C1 segment of cervical spinal cord (tissue), 14 donors: ENCODE results near the gene APLN.

Experiments used
- DNase-seq, 14 donors: peaks; one replicate each; lab custom pipeline; 2025; lab: John Stamatoyannopoulos, UW

Gene APLN

GRCh38 chrX:129641941-129642340 lies 12.8 kb downstream of the APLN start:
- no peak for DNase-seq

GRCh38 chrX:129641469-129641868 lies 13.3 kb downstream of the APLN start:
- DNase-seq: no peak

GRCh38 chrX:129640737-129641136 lies 14.0 kb downstream of the APLN start:
- DNase-seq: no peak

GRCh38 chrX:129638917-129639316 lies 15.8 kb downstream of the APLN start:
- DNase-seq: no peak

GRCh38 chrX:129637217-129638109 lies 17.3 kb downstream of the APLN start:
- peak in 12 of 14 donors; percentile 13 to 76 (median 40) for DNase-seq

DNA sequence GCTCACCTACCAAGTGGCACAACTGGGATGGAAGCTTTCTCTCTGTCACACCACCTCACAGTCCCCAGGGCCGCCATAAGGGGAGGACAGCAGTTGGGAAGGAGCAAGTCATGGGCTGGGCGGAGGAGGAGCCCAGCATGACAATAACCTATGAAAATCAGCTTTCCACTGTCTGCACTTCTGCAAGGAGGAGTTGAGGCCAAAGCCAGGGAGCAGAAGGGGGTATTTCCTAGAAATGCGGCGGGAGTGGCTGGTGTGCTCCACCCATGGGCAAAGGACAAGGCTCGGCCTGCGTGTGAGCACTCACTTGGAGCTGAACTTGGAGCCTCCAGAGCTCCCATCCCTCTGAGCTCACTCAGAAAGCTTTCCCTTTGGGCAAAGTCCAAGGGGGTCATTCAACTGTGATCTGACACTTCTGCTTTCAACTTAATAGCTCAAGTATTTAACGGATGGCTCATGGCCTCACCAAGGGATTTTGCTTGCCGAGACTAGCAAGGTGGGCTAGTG lies 18.5 kb downstream of the APLN start:
- no peak for DNase-seq

DNA sequence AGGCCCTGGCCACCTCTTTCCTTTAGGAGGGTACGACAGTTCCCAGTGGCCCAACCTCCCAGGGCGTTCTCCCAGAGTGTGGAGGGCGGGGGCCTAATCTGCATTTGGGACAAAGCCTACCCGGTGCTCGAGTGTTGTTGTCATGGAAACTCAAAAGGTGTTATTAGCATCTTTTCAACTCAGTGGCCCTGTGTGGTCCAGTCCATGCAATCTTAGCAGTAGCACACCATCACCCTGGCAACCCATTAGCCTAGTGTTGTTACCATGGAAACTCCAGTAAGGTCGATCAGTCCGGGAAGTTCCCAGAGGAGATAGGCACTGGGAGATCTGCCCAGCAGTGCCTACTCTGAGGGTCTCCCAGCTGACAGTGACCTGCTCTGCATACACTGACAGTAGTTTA lies 20.2 kb downstream of the APLN start:
- DNase-seq: peak in 5 of 14 donors; percentile 1 to 29 (median 21)

- DNase-seq: no peak
Observed at GRCh38 chrX:129632443-129632842, 22.3 kb downstream of the APLN start.

- DNase-seq: no peak
Observed at GRCh38 chrX:129631849-129632248, 22.9 kb downstream of the APLN start.

GRCh38 chrX:129629837-129630236 lies 24.9 kb downstream of the APLN start:
- DNase-seq: peak in 6 of 14 donors; percentile 14 to 53 (median 40)

DNA sequence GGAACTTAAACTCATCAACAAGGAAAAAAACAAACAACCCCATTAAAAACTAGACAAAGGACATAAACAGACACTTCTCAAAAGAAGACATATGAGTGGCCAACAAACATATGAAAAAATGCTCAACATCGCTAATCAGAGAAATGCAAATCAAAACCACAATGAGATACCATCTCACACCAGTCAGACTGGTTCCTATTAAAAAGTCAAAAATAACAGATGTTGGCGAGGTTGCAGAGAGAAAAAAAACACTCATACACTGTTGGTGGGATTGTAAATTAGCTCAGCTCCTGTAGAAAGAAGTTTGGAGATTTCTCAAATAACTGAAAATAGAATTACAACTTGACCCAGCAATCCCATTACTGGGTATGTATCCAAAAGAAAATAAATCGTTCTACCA lies 28.7 kb downstream of the APLN start:
- no peak for DNase-seq

GRCh38 chrX:129622757-129623301 lies 31.9 kb downstream of the APLN start:
- no peak for DNase-seq

DNA sequence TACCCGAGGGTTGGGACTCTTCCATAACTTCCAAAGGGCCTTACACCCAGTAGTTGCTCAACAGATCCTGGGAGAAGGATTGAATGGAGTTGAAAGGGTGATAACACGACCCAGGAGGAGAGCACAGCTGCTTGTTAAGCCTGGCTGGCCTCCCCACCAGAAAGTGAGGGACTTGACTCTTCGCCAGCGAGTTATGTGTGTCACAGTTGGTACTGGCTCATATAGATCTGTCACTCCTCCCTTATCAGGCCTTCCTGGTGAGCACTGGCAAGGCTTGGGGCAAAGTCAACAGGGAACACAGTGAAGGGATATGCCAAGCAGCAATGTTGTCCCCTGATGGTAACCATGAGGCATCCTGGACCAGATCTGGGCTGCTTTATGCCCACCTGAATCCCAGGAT lies 35.8 kb downstream of the APLN start:
- no peak for DNase-seq

- no peak for DNase-seq
Observed at GRCh38 chrX:129617420-129617819, 37.3 kb downstream of the APLN start.

- DNase-seq: no peak
Observed at GRCh38 chrX:129614481-129615255, 40.1 kb downstream of the APLN start.

DNA sequence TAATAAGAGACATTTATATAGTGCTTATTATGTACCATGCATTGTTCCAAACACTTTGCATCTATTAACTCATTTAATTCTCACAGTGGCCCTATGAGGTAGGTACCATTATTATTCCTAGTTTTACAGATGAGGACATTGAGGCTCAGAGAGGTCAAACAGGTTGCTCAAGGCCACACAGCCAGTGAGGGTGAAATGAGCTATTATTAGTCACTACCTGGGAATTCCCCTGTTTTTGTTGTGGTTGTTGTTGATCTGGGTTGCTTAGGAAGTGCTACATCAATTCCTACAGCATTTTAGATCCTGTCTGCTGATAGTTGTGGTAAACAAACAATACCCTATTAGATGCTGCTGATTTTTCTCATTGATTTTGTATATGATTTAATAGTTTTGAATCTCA lies 41.2 kb downstream of the APLN start:
- no peak for DNase-seq

- no peak for DNase-seq
Observed at GRCh38 chrX:129612396-129612795, 42.4 kb downstream of the APLN start.

GRCh38 chrX:129609395-129609794 lies 45.4 kb downstream of the APLN start:
- DNase-seq: no peak

- no peak for DNase-seq
Observed at GRCh38 chrX:129608496-129608895, 46.3 kb downstream of the APLN start.

DNA sequence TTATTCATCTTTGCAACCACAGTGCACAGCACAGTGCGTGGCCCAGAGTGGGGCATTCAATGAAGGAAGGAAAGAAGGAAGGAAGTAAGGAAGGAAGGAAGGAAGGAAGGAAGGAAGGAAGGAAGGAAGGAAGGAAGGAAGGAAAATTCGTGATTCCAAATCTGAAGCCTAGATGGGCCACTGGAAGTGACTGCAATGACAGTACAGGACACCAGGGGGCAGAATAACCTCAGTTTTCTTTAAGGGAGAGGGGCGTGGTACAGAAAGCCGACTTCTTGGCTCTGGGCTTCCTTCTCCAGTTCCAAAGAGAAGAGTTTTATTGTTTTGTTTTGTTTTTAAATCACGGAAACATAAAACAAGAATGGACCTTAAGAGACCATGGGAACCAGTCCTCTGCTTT lies 47.8 kb downstream of the APLN start:
- DNase-seq: peak in 8 of 14 donors; percentile 1 to 48 (median 24)

DNA sequence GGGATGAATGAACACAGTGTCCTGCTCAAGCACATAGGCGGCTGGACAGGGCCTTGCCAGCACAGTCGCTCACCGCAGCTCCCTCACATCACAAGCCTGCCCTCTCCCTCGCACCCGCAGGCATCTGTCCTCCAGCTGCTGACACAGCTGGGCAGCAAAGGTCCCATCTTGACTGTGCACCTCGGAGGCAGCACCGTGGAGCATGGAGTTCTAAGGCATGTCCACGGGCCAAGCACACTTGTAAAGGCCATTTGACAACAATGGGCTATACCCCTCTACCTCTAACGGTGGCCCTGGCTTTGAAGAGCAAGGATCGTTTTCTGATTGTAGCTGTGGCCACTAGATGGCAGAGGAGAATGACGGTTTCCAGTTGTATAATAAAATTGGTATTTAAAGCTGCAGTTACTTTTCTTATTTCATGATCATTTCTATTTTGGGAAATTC lies 53.8 kb downstream of the APLN start:
- peak in 10 of 14 donors; percentile 3 to 73 (median 28) for DNase-seq

- no peak for DNase-seq
Observed at GRCh38 chrX:129599996-129600395, 54.8 kb downstream of the APLN start.
